Activated T-cell treated with anti-CD3 and anti-CD28 coated beads for 24 hours (primary cell): Measurements from ENCODE around the gene RBM19.
"Not testable (repeated sequence)": the region's sequence is repeated elsewhere in the genome, so short reads cannot be mapped to it uniquely, and the experiment has no call there.

Experiments
- DNase-seq: peaks from one replicate; pipeline ENCODE4 v3.0.0-alpha.2; 2020; ENCODE audit warnings: low read depth

The RBM19 gene

GRCh38 chr12:113926788-113927187 lies 39.3 kb downstream of the RBM19 start:
- DNase-seq = no peak

- no peak for DNase-seq
These were observed 41.8 kb downstream of the RBM19 start for GRCh38 chr12:113924341-113924740.

GRCh38 chr12:113923251-113923650 lies 42.9 kb downstream of the RBM19 start:
- no peak for DNase-seq

GRCh38 chr12:113921430-113921829 lies 44.7 kb downstream of the RBM19 start:
- no peak for DNase-seq

GRCh38 chr12:113919791-113920190 lies 46.3 kb downstream of the RBM19 start:
- no peak for DNase-seq

GRCh38 chr12:113918306-113918705 lies 47.8 kb downstream of the RBM19 start:
- DNase-seq = no peak

GRCh38 chr12:113917393-113917792 lies 48.7 kb downstream of the RBM19 start:
- DNase-seq = no peak

GRCh38 chr12:113914806-113915205 lies 51.3 kb downstream of the RBM19 start:
- DNase-seq = no peak

- no peak for DNase-seq
These were observed 51.9 kb downstream of the RBM19 start for GRCh38 chr12:113914176-113914575.

GRCh38 chr12:113912760-113913329 lies 53.3 kb downstream of the RBM19 start:
- peak; percentile 36 for DNase-seq

GRCh38 chr12:113911971-113912759 lies 54.0 kb downstream of the RBM19 start:
- no peak for DNase-seq

- DNase-seq = no peak
These were observed 55.3 kb downstream of the RBM19 start for GRCh38 chr12:113910751-113911272.

- DNase-seq = no peak
These were observed 56.2 kb downstream of the RBM19 start for GRCh38 chr12:113909776-113910420.

GRCh38 chr12:113908584-113909100 lies 57.5 kb downstream of the RBM19 start:
- no peak for DNase-seq

GRCh38 chr12:113907446-113908180 lies 58.5 kb downstream of the RBM19 start:
- no peak for DNase-seq

GRCh38 chr12:113906411-113907200 lies 59.5 kb downstream of the RBM19 start:
- no peak for DNase-seq

- no peak for DNase-seq
These were observed 60.3 kb downstream of the RBM19 start for GRCh38 chr12:113905829-113906228.

- no peak for DNase-seq
These were observed 62.7 kb downstream of the RBM19 start for GRCh38 chr12:113903381-113903863.

GRCh38 chr12:113901319-113901718 lies 64.8 kb downstream of the RBM19 start:
- not testable (repeated sequence) for DNase-seq

- DNase-seq = no peak
These were observed 65.4 kb downstream of the RBM19 start for GRCh38 chr12:113900716-113901115.
